ENCODE data around the gene HSFX3. TPM values are rescaled to one million over a fixed set of nuclear protein-coding genes. Genes with fewer than 3 reads are reported as not detected.
"Not testable (repeated sequence)": the region's sequence is repeated elsewhere in the genome, so short reads cannot be mapped to it uniquely, and the experiment has no call there.

The HSFX3 gene
- total RNA-seq, 1 experiment from 2014 or later = not detected

- H3K4me1 Mint-ChIP-seq = peaks cover 22 to 24% of the 10 kb centered on the region in 2 experiments
- peaks cover 1 to 15% (median 10%) of the 10 kb centered on the region in 3 experiments; a peak in 6 of 7 replicates for H3K36me3 Mint-ChIP-seq (ENCODE audit: insufficient read depth in 1 of 3, low read depth in 3 of 3)
- no peak for TF ChIP-seq CTCF (conservative IDR thresholded peaks at IDR 0.05)
- H4K91ac ChIP-seq (ENCODE audit: insufficient read length, low read depth, low read length) = no peak overlapping the region
- no peak overlapping the region for H3T11ph ChIP-seq (ENCODE audit: low read length)
- no peak overlapping the region for H3K4ac ChIP-seq (ENCODE audit: low read depth, low read length)
- H2BK20ac ChIP-seq (ENCODE audit: low read depth, low read length, poor library complexity, severe bottlenecking) = no peak overlapping the region
- H3K56ac ChIP-seq (ENCODE audit: insufficient read length, low read depth, low read length) = no peak overlapping the region
- DNase-seq = no peak
- H3K27ac ChIP-seq (ENCODE audit: insufficient read length, low read depth, low read length) = no peak overlapping the region
- H3K79me2 ChIP-seq (ENCODE audit: insufficient read depth, low read length) = no peaks in the 10 kb centered on the region
- H3K4me2 ChIP-seq (ENCODE audit: insufficient read depth, insufficient read length, low read length) = no peak overlapping the region
- no CpG with 5 or more reads among the region's 9 CpGs for WGBS (ENCODE audit: extremely low coverage, insufficient read length, low lambda C conversion rate)
- H3K14ac ChIP-seq (ENCODE audit: insufficient read depth, low read length) = no peak overlapping the region
- H2BK5ac ChIP-seq (ENCODE audit: insufficient read length, low read length) = no peak overlapping the region
- no peak overlapping the region for H3K9ac ChIP-seq (ENCODE audit: extremely low read depth, insufficient read length, low read length)
- H2AK5ac ChIP-seq (ENCODE audit: insufficient read length, low read length) = no peak overlapping the region
- H4K5ac ChIP-seq (ENCODE audit: insufficient read length, low read depth, low read length) = no peak overlapping the region
- H3K23me2 ChIP-seq (ENCODE audit: insufficient read length, low read depth, low read length, poor library complexity, severe bottlenecking) = no peaks in the 10 kb centered on the region
- no peak overlapping the region for H3K27ac Mint-ChIP-seq
- H4K20me1 ChIP-seq (ENCODE audit: control insufficient read depth, insufficient read depth, insufficient read length) = no peaks in the 10 kb centered on the region
- H3K27me3 Mint-ChIP-seq (ENCODE audit: low read depth) = 0 out of 2 replicates have a peak, but pooled peaks cover 1% of the 10 kb centered on the region
- H2BK12ac ChIP-seq (ENCODE audit: insufficient read length, low read depth, low read length) = no peak overlapping the region
- no peak overlapping the region for H2BK120ac ChIP-seq (ENCODE audit: low read depth, low read length, poor library complexity, severe bottlenecking)
- no peaks in the 10 kb centered on the region for H3K27me3 ChIP-seq (ENCODE audit: insufficient read depth, low read length)
- no peak overlapping the region for H3K23ac ChIP-seq (ENCODE audit: insufficient read length, low read depth, low read length)
- H2AFZ ChIP-seq (ENCODE audit: low read length) = no peak overlapping the region
- H3K4me1 ChIP-seq (ENCODE audit: insufficient read depth, low read length) = 0 out of 2 replicates have a peak, but pooled peaks cover 4% of the 10 kb centered on the region
- no peak overlapping the region for H2BK15ac ChIP-seq (ENCODE audit: low read depth, low read length)
- peaks cover 21% of the 10 kb centered on the region for H3K9me3 ChIP-seq (ENCODE audit: control insufficient read depth, low read depth, low read length)
- no peak overlapping the region for H3K4me3 Mint-ChIP-seq
- H3K79me1 ChIP-seq (ENCODE audit: insufficient read depth, low read depth, low read length, poor library complexity, severe bottlenecking) = no peaks in the 10 kb centered on the region
- no peak overlapping the region for H3K18ac ChIP-seq (ENCODE audit: insufficient read length, low read depth, low read length)
- no peak overlapping the region for H4K8ac ChIP-seq (replicated peaks; ENCODE audit: insufficient read length, low read depth, low read length)
- H3K9me3 Mint-ChIP-seq = peaks cover 68% of the 10 kb centered on the region in 2 experiments
Observed at GRCh38 chrX:149521438-149521837, 28.3 kb downstream of the HSFX3 start.

GRCh38 chrX:149520636-149521277, 29.0 kb downstream of the HSFX3 start:
- H2BK12ac ChIP-seq (ENCODE audit: insufficient read length, low read depth, low read length); H3K56ac ChIP-seq (ENCODE audit: insufficient read length, low read depth, low read length); H3K27ac Mint-ChIP-seq; H3K14ac ChIP-seq (ENCODE audit: insufficient read depth, low read length); H3K27me3 ChIP-seq (ENCODE audit: insufficient read depth, low read length); H2AFZ ChIP-seq (ENCODE audit: low read length); H4K91ac ChIP-seq (ENCODE audit: insufficient read length, low read depth, low read length); H3K4me2 ChIP-seq (ENCODE audit: insufficient read depth, insufficient read length, low read length); H2BK20ac ChIP-seq (ENCODE audit: low read depth, low read length, poor library complexity, severe bottlenecking); H3T11ph ChIP-seq (ENCODE audit: low read length); H3K27ac ChIP-seq (ENCODE audit: insufficient read length, low read depth, low read length); H3K27me3 Mint-ChIP-seq (ENCODE audit: low read depth); H4K20me1 ChIP-seq (ENCODE audit: control insufficient read depth, insufficient read depth, insufficient read length); H3K4me1 ChIP-seq (ENCODE audit: insufficient read depth, low read length); H2AK5ac ChIP-seq (ENCODE audit: insufficient read length, low read length); H4K8ac ChIP-seq (replicated peaks; ENCODE audit: insufficient read length, low read depth, low read length); H3K4ac ChIP-seq (ENCODE audit: low read depth, low read length); H2BK120ac ChIP-seq (ENCODE audit: low read depth, low read length, poor library complexity, severe bottlenecking); H3K79me1 ChIP-seq (ENCODE audit: insufficient read depth, low read depth, low read length, poor library complexity, severe bottlenecking); H4K5ac ChIP-seq (ENCODE audit: insufficient read length, low read depth, low read length); H3K4me3 Mint-ChIP-seq; H3K23me2 ChIP-seq (ENCODE audit: insufficient read length, low read depth, low read length, poor library complexity, severe bottlenecking); H2BK15ac ChIP-seq (ENCODE audit: low read depth, low read length); H3K9ac ChIP-seq (ENCODE audit: extremely low read depth, insufficient read length, low read length); H3K18ac ChIP-seq (ENCODE audit: insufficient read length, low read depth, low read length); DNase-seq; H2BK5ac ChIP-seq (ENCODE audit: insufficient read length, low read length); H3K23ac ChIP-seq (ENCODE audit: insufficient read length, low read depth, low read length); H3K79me2 ChIP-seq (ENCODE audit: insufficient read depth, low read length): not testable (repeated sequence)
- Mint-ChIP-seq H3K36me3 (ENCODE audit: insufficient read depth in 1 of 3, low read depth in 3 of 3) (peaks cover 1 to 17% (median 10%) of the 10 kb centered on the region in 3 experiments; a peak in 6 of 7 replicates), H3K9me3 (peaks cover 72 to 74% of the 10 kb centered on the region in 2 experiments), H3K4me1 (peaks cover 22 to 24% of the 10 kb centered on the region in 2 experiments)
- no CpG with 5 or more reads among the region's 3 CpGs for WGBS (ENCODE audit: extremely low coverage, insufficient read length, low lambda C conversion rate)
- H3K9me3 ChIP-seq (ENCODE audit: control insufficient read depth, low read depth, low read length) = peaks cover 27% of the 10 kb centered on the region

Measured in H9 (cell line).